GM06990 (cell line): ENCODE data around the gene PKHD1.

Source experiments
- DNase-seq: peaks from one replicate; pipeline ENCODE4 v3.0.0-alpha.2; 2011; ENCODE audit not compliant: insufficient read length; ENCODE audit errors: extremely low read depth
- H3K27me3 ChIP-seq: replicated peaks from 2 replicates; pipeline ENCODE4 v1.6.0; 2011; ENCODE audit warnings: low read length; ENCODE audit not compliant: control insufficient read depth, insufficient read depth
- H3K36me3 ChIP-seq: 2 replicates; pipeline ENCODE4 v1.5.1; 2011; ENCODE audit warnings: low read length; ENCODE audit not compliant: control insufficient read depth, insufficient read depth
- H3K4me3 ChIP-seq: replicated peaks from 2 replicates; pipeline ENCODE4 v1.5.1; 2011; ENCODE audit warnings: low read depth, mild to moderate bottlenecking, control low read depth, low read length
- CTCF ChIP-seq: IDR thresholded peaks from 2 replicates; pipeline ENCODE4 v1.5.1; 2011; ENCODE audit warnings: low read length, control low read depth, mild to moderate bottlenecking, inconsistent platforms; ENCODE audit not compliant: insufficient read depth, poor library complexity, severe bottlenecking

PKHD1 gene

GRCh38 chr6:51818520-51819022 lies 268.8 kb downstream of the PKHD1 start:
- no peak for DNase-seq
- Histone ChIP-seq H3K27me3 (no peaks in the 10 kb centered on the region), H3K4me3 (no peak overlapping the region), H3K36me3 (no peaks in the 10 kb centered on the region)
- no peak for TF ChIP-seq CTCF

DNA sequence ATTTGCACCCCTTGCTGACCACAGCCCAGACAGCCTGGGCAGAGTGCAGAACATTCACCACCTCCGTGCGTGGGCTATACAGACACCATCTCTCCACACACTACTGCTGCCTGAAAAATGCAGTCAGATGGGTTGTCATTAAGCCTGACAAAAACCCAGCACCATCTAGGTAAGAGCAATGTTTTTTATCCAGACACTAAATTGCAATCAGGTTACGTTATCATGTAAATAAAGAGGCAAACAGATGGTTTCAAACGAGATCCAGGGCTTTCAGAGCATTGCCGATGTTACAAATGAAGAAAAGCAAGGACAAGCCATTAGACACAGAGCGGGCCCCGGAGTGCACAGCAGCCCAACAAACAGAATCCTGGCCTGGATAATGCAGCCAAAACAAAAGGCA lies 269.6 kb downstream of the PKHD1 start:
- no peak for TF ChIP-seq CTCF
- Histone ChIP-seq H3K36me3 (no peaks in the 10 kb centered on the region), H3K27me3 (no peaks in the 10 kb centered on the region), H3K4me3 (no peak overlapping the region)
- no peak for DNase-seq

DNA sequence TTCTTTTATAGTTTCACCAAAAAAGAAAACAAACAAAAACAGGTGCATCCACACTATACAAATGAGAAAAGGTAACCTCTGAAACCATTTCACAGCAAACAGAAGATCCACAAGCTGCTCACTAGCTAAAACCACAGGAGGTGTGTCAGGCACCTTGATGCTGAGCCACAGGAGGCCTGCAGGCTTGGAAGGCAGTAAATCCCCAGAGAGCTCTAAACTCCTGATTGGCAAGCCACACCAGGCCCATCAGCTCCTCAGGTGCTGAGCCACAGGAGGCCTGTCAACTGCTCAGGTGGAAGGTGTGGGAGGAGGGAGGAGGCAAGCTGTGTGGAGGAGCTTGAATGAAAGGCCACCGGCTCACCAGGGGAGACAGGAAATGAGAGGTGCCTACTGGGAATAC lies 273.0 kb downstream of the PKHD1 start:
- Histone ChIP-seq H3K27me3 (no peaks in the 10 kb centered on the region), H3K36me3 (no peaks in the 10 kb centered on the region), H3K4me3 (no peak overlapping the region)
- no peak for TF ChIP-seq CTCF
- DNase-seq = no peak

DNA sequence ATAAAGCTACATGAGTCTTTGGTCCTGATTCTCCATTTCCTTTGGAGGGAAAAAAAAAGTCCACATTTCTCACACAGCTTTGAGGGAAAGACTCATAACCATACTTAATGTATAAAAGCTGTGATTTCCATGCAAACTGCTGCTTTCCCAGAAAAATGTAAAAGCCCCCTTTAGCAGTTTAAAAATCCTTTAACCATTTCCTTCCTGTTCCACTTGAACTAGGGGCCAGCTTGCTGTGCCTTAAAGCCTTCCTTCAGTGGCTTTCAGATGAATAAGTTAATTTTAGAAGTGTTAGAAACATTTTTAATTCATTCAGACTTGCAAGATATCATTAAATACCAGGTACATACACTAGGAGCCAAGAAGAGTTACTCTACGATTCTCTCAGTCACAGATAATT lies 273.5 kb downstream of the PKHD1 start:
- no peak for DNase-seq
- no peak overlapping the region for H3K4me3 ChIP-seq
- no peak for TF ChIP-seq CTCF
- no peaks in the 10 kb centered on the region for H3K36me3 ChIP-seq
- H3K27me3 ChIP-seq = no peaks in the 10 kb centered on the region

GRCh38 chr6:51812231-51812630 lies 275.2 kb downstream of the PKHD1 start:
- no peak for TF ChIP-seq CTCF
- H3K27me3 ChIP-seq = no peaks in the 10 kb centered on the region
- no peak overlapping the region for H3K4me3 ChIP-seq
- no peak for DNase-seq
- no peaks in the 10 kb centered on the region for H3K36me3 ChIP-seq

DNA sequence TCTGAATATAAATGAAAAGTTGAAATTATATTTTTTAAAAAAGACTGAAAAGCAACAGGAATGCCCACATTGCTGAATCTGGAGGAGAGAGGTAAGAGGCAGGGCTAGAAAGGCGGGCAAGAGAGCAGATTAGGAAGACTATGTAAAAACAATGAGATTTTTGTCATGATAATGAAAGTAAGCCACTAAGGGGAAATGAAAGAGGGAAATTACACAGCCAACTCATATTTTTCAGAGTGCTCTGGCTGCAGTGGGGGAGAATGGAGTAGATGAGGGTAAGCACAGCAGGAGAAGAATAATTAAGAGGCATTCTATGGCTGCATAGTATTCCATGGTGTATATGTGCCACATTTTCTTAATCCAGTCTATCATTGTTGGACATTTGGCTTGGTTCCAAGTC lies 281.9 kb downstream of the PKHD1 start:
- TF ChIP-seq CTCF = no peak
- H3K4me3 ChIP-seq = no peak overlapping the region
- H3K36me3 ChIP-seq = no peaks in the 10 kb centered on the region
- no peaks in the 10 kb centered on the region for H3K27me3 ChIP-seq
- DNase-seq = peak; percentile 8
